GM12873 (cell line): ENCODE results near the gene ZC3H12D.

Source experiments
- CTCF ChIP-seq: IDR thresholded peaks from 2 replicates; pipeline ENCODE4 v1.5.1; 2012; ENCODE audit warnings: low read depth, mild to moderate bottlenecking, moderate library complexity, low read length, control low read depth; ENCODE audit not compliant: insufficient read depth; ENCODE audit errors: missing control alignments

ZC3H12D gene

GRCh38 chr6:149446791-149447376 lies 37.9 kb downstream of the ZC3H12D start:
- peak; percentile 16 for TF ChIP-seq CTCF

- TF ChIP-seq CTCF = no peak
Measured at GRCh38 chr6:149445573-149445972, 39.2 kb downstream of the ZC3H12D start.

GRCh38 chr6:149445095-149445466 lies 39.7 kb downstream of the ZC3H12D start:
- TF ChIP-seq CTCF = peak; percentile 13

- no peak for TF ChIP-seq CTCF
Measured at GRCh38 chr6:149443411-149444181, 41.2 kb downstream of the ZC3H12D start.

GRCh38 chr6:149441740-149442139 lies 43.1 kb downstream of the ZC3H12D start:
- TF ChIP-seq CTCF = no peak

- TF ChIP-seq CTCF = no peak
Measured at GRCh38 chr6:149440735-149441671, 43.8 kb downstream of the ZC3H12D start.

GRCh38 chr6:149439626-149440025 lies 45.2 kb downstream of the ZC3H12D start:
- no peak for TF ChIP-seq CTCF
